ENCODE measurements around the gene SFXN5. TPM values are rescaled to one million over a fixed set of nuclear protein-coding genes. Genes with fewer than 3 reads are reported as not detected.
A peak's percentile ranks its signal among the peaks of the same experiment; 100 is the strongest.

The SFXN5 gene
- total RNA-seq, 1 donor from 2014 or later, result 20.2 TPM

DNA sequence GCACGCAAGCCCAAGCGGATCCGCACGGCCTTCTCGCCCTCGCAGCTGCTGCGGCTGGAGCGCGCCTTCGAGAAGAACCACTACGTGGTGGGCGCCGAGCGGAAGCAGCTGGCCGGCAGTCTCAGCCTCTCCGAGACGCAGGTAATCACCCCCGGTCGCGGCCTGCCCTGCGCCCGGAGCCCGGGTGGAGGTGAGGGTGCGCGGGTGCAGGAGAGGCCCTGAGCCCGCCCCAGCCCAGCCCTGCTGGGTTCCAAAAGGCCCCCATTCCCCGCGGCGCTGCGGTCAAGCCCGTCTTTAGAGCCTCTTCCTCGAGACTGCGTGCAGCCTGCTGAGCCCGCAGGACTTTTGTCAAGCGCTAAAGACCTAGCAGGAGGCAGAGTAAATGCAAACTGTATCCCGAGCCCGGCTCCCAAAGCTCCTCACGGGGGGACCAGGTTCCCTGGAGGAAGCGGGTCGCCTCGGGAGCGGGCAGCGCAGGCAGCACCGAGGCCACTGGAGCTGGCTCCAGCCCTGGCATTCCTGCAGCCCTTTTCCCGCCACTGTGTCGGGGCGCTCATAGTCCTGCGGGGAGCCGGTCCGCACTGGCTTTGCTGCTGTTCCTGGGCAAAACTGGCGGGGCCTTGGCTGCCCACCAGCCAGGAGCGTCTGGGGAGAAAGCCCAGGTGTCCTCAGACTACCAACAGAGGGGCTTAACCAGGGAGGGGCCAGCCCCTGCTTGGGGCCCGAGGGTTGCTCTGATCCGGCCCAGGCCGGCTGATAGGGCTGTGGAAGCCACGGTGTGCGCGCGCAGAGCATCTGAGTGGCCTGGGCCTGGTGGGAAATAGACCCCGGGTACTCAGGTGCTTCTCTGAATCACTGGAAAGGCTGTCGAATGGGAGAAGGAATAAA is 146.9 kb downstream of the SFXN5 start:
- Mint-ChIP-seq H3K27ac (no peak overlapping the region), H3K36me3 (no peaks in the 10 kb centered on the region), H3K4me1 (peaks cover 6% of the 10 kb centered on the region), H3K9me3 (no peaks in the 10 kb centered on the region), H3K27me3 (ENCODE audit: low read depth) (peaks cover 62% of the 10 kb centered on the region), H3K4me3 (no peak overlapping the region)
- TF ChIP-seq CTCF (IDR thresholded peaks at IDR 0.05; ENCODE audit: unreplicated experiment), result no peak
- DNase-seq (ENCODE audit: low spot score in 2 of 2, unreplicated experiment in 2 of 2), result peak in 1 of 2 experiments; percentile 52

DNA sequence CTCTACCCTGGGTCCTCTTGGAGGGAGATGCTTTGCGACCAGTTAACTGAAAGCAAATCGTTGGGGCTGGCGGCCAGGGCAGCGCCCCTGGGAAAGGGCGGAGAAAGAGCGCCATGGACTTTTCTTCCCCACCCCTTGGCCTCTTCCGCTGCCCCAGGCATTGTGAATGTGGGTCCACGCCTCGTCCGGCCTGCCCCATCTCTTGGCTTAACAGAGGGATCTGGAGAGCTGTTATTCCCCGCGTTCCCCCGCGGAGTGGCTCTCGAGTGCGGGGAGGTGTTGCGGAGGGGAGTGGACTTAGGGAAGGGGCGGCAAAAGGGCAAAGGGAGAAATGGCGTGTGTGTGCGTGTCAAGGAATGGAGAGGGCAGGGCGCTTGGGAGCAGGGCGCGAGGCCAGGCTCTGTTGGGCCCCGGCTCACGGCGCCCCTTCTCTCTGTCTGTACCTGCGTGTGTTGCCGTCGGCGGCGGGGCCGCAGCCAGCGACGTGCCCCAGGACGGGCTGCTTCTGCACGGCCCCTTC is 147.6 kb downstream of the SFXN5 start:
- Mint-ChIP-seq H3K27ac (no peak overlapping the region), H3K36me3 (no peaks in the 10 kb centered on the region), H3K4me1 (peaks cover 6% of the 10 kb centered on the region), H3K27me3 (ENCODE audit: low read depth) (peaks cover 69% of the 10 kb centered on the region), H3K9me3 (no peaks in the 10 kb centered on the region), H3K4me3 (no peak overlapping the region)
- no peak for TF ChIP-seq CTCF (IDR thresholded peaks at IDR 0.05; ENCODE audit: unreplicated experiment)
- DNase-seq (ENCODE audit: low spot score in 2 of 2, unreplicated experiment in 2 of 2), result no peak

- peak in 1 of 2 experiments; percentile 28 for DNase-seq (ENCODE audit: low spot score in 2 of 2, unreplicated experiment in 2 of 2)
- no peaks in the 10 kb centered on the region for H3K9me3 Mint-ChIP-seq
- H3K27me3 Mint-ChIP-seq (ENCODE audit: low read depth), result peaks cover 80% of the 10 kb centered on the region
- no peaks in the 10 kb centered on the region for H3K36me3 Mint-ChIP-seq
- H3K27ac Mint-ChIP-seq, result no peak overlapping the region
- TF ChIP-seq CTCF (IDR thresholded peaks at IDR 0.05; ENCODE audit: unreplicated experiment), result no peak
- H3K4me3 Mint-ChIP-seq, result no peak overlapping the region
- peaks cover 13% of the 10 kb centered on the region for H3K4me1 Mint-ChIP-seq
Observed at GRCh38 chr2:72921853-72922252, 149.7 kb downstream of the SFXN5 start.

DNA sequence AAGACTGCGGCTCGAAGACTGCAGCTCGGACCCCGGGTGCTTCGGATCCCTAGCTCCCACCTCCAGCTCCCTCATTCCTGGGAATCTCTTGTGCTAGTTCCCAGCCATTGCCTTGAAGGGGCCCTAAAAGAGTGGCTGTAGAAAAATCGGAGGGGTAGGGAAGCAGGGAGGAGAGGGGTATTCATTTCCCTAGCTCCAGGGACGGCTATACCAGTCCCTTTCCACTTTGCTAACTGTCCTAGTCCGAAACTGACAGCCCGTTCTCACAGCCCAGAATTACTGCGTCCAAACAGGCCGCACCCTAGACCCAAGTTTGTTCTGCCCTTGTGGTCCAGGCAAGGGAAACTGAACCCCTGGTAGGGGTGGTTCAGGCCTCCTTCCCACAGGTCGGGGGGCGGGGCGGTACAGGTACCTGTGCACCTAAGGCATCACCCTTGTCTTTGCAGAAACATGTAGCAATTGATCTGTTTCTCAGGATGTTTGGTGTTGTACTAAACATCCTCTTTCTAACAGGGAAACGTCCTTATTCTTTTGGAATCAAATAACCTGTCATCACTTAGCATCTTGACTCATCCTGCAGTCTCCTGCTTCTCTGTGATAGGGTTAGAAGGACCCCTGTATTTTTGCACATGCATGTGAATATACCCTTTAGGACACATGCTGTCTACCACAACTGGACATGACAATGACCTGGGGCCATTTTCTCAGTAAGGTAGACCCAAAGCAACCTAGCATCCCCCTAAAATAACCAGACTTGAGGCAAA is 150.2 kb downstream of the SFXN5 start:
- Mint-ChIP-seq H3K4me3 (no peak overlapping the region), H3K4me1 (peaks cover 16% of the 10 kb centered on the region), H3K9me3 (no peaks in the 10 kb centered on the region), H3K27me3 (ENCODE audit: low read depth) (peaks cover 86% of the 10 kb centered on the region), H3K27ac (no peak overlapping the region), H3K36me3 (no peaks in the 10 kb centered on the region)
- no peak for TF ChIP-seq CTCF (IDR thresholded peaks at IDR 0.05; ENCODE audit: unreplicated experiment)
- DNase-seq (ENCODE audit: low spot score in 2 of 2, unreplicated experiment in 2 of 2), result peak in 1 of 2 experiments; percentile 44

DNA sequence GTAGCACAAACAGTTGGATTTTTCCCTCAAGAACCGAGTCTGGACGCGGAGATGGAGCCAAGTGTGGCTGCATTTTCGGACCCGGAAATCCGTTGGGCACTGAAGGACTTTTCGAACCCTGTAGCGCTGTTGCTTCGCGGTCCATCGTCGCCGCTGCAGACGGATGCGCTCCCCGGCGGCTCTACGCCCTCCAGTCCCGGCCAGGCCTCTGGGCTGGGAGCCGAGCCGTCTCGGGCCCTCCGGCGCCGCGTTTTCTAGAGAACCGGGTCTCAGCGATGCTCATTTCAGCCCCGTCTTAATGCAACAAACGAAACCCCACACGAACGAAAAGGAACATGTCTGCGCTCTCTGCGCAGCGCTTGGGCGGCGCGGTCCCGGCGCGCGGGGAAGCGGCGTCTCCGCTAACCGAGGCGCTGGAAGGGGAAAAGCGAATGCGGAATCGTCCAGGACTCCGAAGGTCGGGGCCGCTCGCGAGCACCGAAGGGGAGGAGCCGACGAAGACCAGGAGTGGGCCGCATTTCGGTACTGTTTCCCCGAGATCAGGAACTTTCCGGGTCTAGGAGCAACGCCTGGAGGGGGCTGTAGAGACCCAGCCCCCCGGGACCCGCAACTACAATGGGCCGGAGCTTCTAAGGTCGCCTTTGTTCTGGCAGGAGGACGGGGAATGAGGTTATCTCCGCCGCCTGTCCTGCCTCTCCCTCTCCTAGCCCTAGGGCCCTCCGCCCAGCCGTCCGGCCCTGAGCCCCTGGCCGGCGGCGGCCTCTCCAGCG is 151.0 kb downstream of the SFXN5 start:
- peak in 1 of 2 experiments; percentile 57 for DNase-seq (ENCODE audit: low spot score in 2 of 2, unreplicated experiment in 2 of 2)
- H3K36me3 Mint-ChIP-seq, result no peaks in the 10 kb centered on the region
- no peak for TF ChIP-seq CTCF (IDR thresholded peaks at IDR 0.05; ENCODE audit: unreplicated experiment)
- peaks cover 20% of the 10 kb centered on the region for H3K4me1 Mint-ChIP-seq
- H3K4me3 Mint-ChIP-seq, result peak overlapping the region; percentile 53
- no peaks in the 10 kb centered on the region for H3K9me3 Mint-ChIP-seq
- H3K27me3 Mint-ChIP-seq (ENCODE audit: low read depth), result peaks cover 90% of the 10 kb centered on the region
- no peak overlapping the region for H3K27ac Mint-ChIP-seq
